NCI-H526 treated with DMSO at 0.1 percent for 48 hours (cell line): Measurements from ENCODE around the gene MAGEA2B.
"Not testable (repeated sequence)": the region's sequence is repeated elsewhere in the genome, so short reads cannot be mapped to it uniquely, and the experiment has no call there.

ENCODE experiments used
- DNase-seq: peaks from one replicate; lab custom pipeline; 2025; lab: John Stamatoyannopoulos, UW

MAGEA2B gene

DNA sequence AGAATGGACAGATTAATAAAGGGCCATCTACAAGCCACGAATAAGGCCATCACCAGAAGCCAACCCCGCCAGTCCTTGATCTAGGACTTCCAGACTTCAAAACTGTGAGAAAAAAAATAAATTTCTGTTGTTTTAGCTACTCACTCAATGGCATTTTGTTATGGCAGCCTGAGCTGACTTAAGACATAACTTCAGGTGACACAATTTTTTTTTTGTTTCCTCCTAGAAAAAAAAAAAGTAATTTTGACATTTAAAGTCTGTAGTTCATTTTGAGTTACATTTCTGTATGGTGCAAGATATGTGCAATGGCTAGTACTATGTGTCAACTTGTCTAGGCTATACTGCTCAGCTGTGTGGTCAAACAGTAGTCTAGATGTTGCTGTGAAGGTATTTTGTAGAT, 44.5 kb downstream of the MAGEA2B start, which contains the start of gene CSAG3:
Gene CSAG3, plus strand, starts transcription at position 301 of the 400 bp plus-strand sequence.
- not testable (repeated sequence) for DNase-seq

DNA sequence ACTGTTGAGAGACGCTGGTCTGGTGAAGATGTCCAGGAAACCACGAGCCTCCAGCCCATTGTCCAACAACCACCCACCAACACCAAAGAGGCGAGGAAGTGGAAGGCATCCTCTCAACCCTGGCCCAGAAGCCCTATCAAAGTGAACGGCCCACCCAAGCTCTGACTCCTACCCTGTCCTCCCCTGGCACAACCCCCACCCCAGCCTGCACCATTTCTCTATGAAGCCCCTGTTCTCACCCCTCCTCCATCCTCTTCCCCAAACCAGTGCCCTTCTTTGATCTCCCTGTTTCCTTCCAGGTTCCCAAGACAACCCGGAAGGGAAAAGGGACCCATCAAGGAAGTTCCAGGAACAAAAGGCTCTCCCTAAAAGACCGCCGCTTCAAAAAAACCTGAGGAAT, 45.1 kb downstream of the MAGEA2B start:
- DNase-seq, result not testable (repeated sequence)

DNA sequence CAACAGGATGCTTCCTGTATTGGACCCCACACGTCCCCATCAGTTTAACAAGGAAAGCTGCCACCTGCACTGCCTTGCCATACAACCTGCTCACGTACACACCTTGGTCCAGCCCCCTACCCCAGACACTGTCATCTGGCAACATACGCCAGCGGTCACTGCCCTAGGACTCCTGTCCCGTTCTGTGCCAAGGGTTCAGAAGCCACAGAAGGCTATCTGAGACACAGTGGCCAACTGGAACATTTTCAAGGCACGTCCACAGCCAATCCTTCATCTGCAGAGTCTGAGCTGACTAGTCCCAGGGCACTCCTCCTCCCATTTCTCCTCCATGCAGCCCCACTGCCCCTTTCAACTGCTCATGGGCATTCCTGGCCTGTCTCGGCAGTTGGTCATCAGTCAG, 47.2 kb downstream of the MAGEA2B start:
- DNase-seq, result not testable (repeated sequence)

DNA sequence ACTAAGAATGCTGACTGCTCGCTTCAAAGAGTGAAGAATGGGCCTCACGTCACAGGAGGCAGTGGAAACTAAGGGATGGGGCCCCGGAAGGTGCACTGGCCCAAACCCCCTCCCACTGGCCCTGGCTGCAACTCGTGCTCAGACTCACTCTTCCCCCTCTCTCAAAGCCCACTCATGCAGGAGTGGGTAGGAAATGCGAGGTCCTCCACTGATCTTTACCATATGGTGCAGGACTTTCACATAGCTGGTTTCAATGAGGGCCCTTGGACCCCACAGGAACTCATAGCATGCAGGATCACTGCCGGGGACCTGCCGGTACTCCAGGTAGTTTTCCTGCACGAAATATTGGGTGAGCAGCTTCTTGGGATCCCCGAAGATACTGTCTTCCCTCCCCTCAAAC, 52.1 kb downstream of the MAGEA2B start:
- not testable (repeated sequence) for DNase-seq
